ENCODE results near the gene LRRC4.

LRRC4 gene

GRCh38 chr7:128030654-128031611 is at the start of gene LRRC4:
TSS of gene LRRC4 (minus strand) at chr7:128031437. CDS start at chr7:128030640, 797 bp downstream.
- no peak for DNase-seq (ENCODE audit: low read depth in 1 of 2, low spot score in 1 of 2)

- no peak for DNase-seq (ENCODE audit: low read depth in 1 of 2, low spot score in 1 of 2)
These were observed 48.9 kb upstream of the LRRC4 start for GRCh38 chr7:128080169-128080568.

- DNase-seq (ENCODE audit: low read depth in 1 of 2, low spot score in 1 of 2), result no peak
These were observed 47.1 kb upstream of the LRRC4 start for GRCh38 chr7:128078309-128078708.

- DNase-seq (ENCODE audit: low read depth in 1 of 2, low spot score in 1 of 2), result no peak
These were observed 45.6 kb upstream of the LRRC4 start for GRCh38 chr7:128076796-128077271.

GRCh38 chr7:128076196-128076795 is 45.1 kb upstream of the LRRC4 start:
- no peak for DNase-seq (ENCODE audit: low read depth in 1 of 2, low spot score in 1 of 2)

GRCh38 chr7:128075242-128076095 is 44.2 kb upstream of the LRRC4 start:
- DNase-seq (ENCODE audit: low read depth in 1 of 2, low spot score in 1 of 2), result no peak

- no peak for DNase-seq (ENCODE audit: low read depth in 1 of 2, low spot score in 1 of 2)
These were observed 43.5 kb upstream of the LRRC4 start for GRCh38 chr7:128074736-128075135.

GRCh38 chr7:128074336-128074735 is 43.1 kb upstream of the LRRC4 start:
- no peak for DNase-seq (ENCODE audit: low read depth in 1 of 2, low spot score in 1 of 2)

GRCh38 chr7:128073671-128074310 is 42.6 kb upstream of the LRRC4 start:
- no peak for DNase-seq (ENCODE audit: low read depth in 1 of 2, low spot score in 1 of 2)

- no peak for DNase-seq (ENCODE audit: low read depth in 1 of 2, low spot score in 1 of 2)
These were observed 40.6 kb upstream of the LRRC4 start for GRCh38 chr7:128071801-128072200.

GRCh38 chr7:128071376-128071775 is 40.1 kb upstream of the LRRC4 start:
- no peak for DNase-seq (ENCODE audit: low read depth in 1 of 2, low spot score in 1 of 2)

- no peak for DNase-seq (ENCODE audit: low read depth in 1 of 2, low spot score in 1 of 2)
These were observed 38.4 kb upstream of the LRRC4 start for GRCh38 chr7:128069373-128070364.

- DNase-seq (ENCODE audit: low read depth in 1 of 2, low spot score in 1 of 2), result no peak
These were observed 37.5 kb upstream of the LRRC4 start for GRCh38 chr7:128068785-128069184.

GRCh38 chr7:128067983-128068382 is 36.7 kb upstream of the LRRC4 start:
- DNase-seq (ENCODE audit: low read depth in 1 of 2, low spot score in 1 of 2), result no peak

GRCh38 chr7:128066858-128067257 is 35.6 kb upstream of the LRRC4 start:
- no peak for DNase-seq (ENCODE audit: low read depth in 1 of 2, low spot score in 1 of 2)

GRCh38 chr7:128066395-128066794 is 35.2 kb upstream of the LRRC4 start:
- no peak for DNase-seq (ENCODE audit: low read depth in 1 of 2, low spot score in 1 of 2)

GRCh38 chr7:128065872-128066271 is 34.6 kb upstream of the LRRC4 start:
- DNase-seq (ENCODE audit: low read depth in 1 of 2, low spot score in 1 of 2), result no peak

- DNase-seq (ENCODE audit: low read depth in 1 of 2, low spot score in 1 of 2), result no peak
These were observed 31.9 kb upstream of the LRRC4 start for GRCh38 chr7:128063088-128063487.

GRCh38 chr7:128060018-128060417 is 28.8 kb upstream of the LRRC4 start:
- DNase-seq (ENCODE audit: low read depth in 1 of 2, low spot score in 1 of 2), result no peak
